CD4-positive, alpha-beta T cell (primary cell): ENCODE measurements around the gene SH3YL1. TPM values are rescaled to one million over a fixed set of nuclear protein-coding genes. Genes with fewer than 3 reads are reported as not detected.

Experiments
- ATAC-seq: fragments of 200-7000 bp; cut with Tn5 transposase; one replicate; pipeline ENCODE4 v1.10.0; 2022; ENCODE audit warnings: mild to moderate bottlenecking; ENCODE audit not compliant: poor library complexity
- CTCF ChIA-PET: fragments of 350-600 bp; sonication (Branson Sonifier 250); formaldehyde crosslinking; loops from one replicate; lab custom pipeline; 2021; ENCODE audit warnings: antibody characterized with exemption, inconsistent platforms; lab: Charles Lee
- POLR2A ChIA-PET: fragments of 350-600 bp; sonication (Branson Sonifier 250); formaldehyde crosslinking; loops from one replicate; lab custom pipeline; 2021; ENCODE audit warnings: antibody characterized with exemption, inconsistent platforms; lab: Charles Lee
- DNase-seq, 14 experiments: peaks; one replicate each; pipeline ENCODE4 v3.0.0-alpha.2; 2013 to 2020; ENCODE audit warnings: mixed read lengths in 2 of 14
- H3K27ac ChIP-seq, 2 donors: one replicate each; pipeline versions ENCODE4 v1.5.1 to v1.7.0; 2013; ENCODE audit warnings: low read length in 2 of 2, low read depth in 1 of 2, mild to moderate bottlenecking in 1 of 2
- H3K27me3 ChIP-seq, 2 experiments: 1 replicate in 1 of 2; 2 replicates in 1 of 2; pipeline versions ENCODE4 v1.6.1 to v1.7.0; 2013; ENCODE audit warnings: low read length in 2 of 2, control low read depth in 1 of 2, mild to moderate bottlenecking in 1 of 2, moderate library complexity in 1 of 2; ENCODE audit not compliant: insufficient read depth in 2 of 2, control insufficient read depth in 1 of 2
- H3K36me3 ChIP-seq: one replicate; pipeline ENCODE4 v1.6.1; 2013; ENCODE audit warnings: low read length, control low read depth; ENCODE audit not compliant: insufficient read depth
- H3K4me1 ChIP-seq: one replicate; pipeline ENCODE4 v1.6.1; 2013; ENCODE audit warnings: low read length, control low read depth; ENCODE audit not compliant: insufficient read depth
- H3K4me3 ChIP-seq: one replicate; pipeline ENCODE4 v1.5.1; 2013; ENCODE audit warnings: mild to moderate bottlenecking, low read length, moderate library complexity
- H3K9me3 ChIP-seq, 2 experiments: 1 replicate in 1 of 2; 2 replicates in 1 of 2; pipeline versions ENCODE4 v1.6.1 to v1.7.0; 2013; ENCODE audit warnings: low read length in 2 of 2, mild to moderate bottlenecking in 2 of 2, control low read depth in 1 of 2, moderate library complexity in 1 of 2; ENCODE audit not compliant: control insufficient read depth in 1 of 2, insufficient read depth in 1 of 2
- H3K27ac Mint-ChIP-seq: one replicate; pipeline ENCODE4 v1.8.0; 2020; ENCODE audit warnings: mixed read lengths
- H3K27me3 Mint-ChIP-seq: one replicate; pipeline ENCODE4 v1.8.0; 2021; ENCODE audit warnings: mixed read lengths
- H3K36me3 Mint-ChIP-seq: one replicate; pipeline ENCODE4 v1.8.0; 2021; ENCODE audit warnings: low read depth, mixed read lengths
- H3K4me1 Mint-ChIP-seq: one replicate; pipeline ENCODE4 v1.8.0; 2021; ENCODE audit warnings: low read depth, mixed read lengths
- H3K4me3 Mint-ChIP-seq: one replicate; pipeline ENCODE4 v1.8.0; 2020; ENCODE audit warnings: mild to moderate bottlenecking, mixed read lengths
- H3K9me3 Mint-ChIP-seq: one replicate; pipeline ENCODE4 v1.8.0; 2020; ENCODE audit warnings: mixed read lengths
- intact Hi-C, 2 experiments: fragments of 100-400 bp; cut with DNase I in 1 of 2; cut with micrococcal nuclease in 1 of 2; formaldehyde crosslinking; loops; one replicate each; pipeline versions ENCODE4 v1.15.1 to v1.9.0; 2023 to 2025; cut with DNase I, micrococcal nuclease
- total RNA-seq, 174 experiments: library from RNA in 2 of 174; stranded (reverse) in 2 of 174; gene quantifications; one replicate each; pipeline ENCODE4 v1.2.3 and lab custom pipeline; 2021 to 2026
- TF ChIP-seq, protein P1 (sequence below): fragments of 200-600 bp; IDR thresholded peaks from one replicate; pipeline ENCODE4 v1.8.0; 2022; ENCODE audit warnings: antibody characterized with exemption, mild to moderate bottlenecking

SH3YL1 gene
- total RNA-seq, 2 experiments from 2014 or later: 59.7 to 61.9 TPM

DNA sequence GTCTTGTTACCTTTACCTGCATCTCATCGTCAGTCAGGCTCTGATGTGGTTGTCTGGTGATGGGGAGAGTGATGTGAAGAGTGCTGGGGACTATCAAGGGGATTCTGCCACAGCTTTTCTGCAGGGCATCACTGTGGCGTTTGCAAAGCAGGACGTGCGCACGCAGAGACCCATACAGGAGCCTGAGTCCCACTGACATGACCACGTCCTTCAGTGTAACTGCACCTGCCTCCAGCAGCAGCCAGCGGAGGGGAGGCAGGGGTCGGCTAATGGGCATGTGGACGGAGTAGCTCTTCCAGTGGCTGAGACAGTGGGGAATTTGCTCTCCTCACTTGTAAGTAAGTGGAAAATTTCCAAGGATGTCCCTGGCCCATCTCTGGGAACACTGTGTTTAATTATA, 17.5 kb upstream of the SH3YL1 start:
- DNase-seq (no peak), ATAC-seq (no peak)
- Mint-ChIP-seq H3K9me3 (no peaks in the 10 kb centered on the region), H3K4me1 (peaks cover 8% of the 10 kb centered on the region), H3K4me3 (no peak overlapping the region), H3K36me3 (peaks cover 62% of the 10 kb centered on the region), H3K27ac (no peak overlapping the region), H3K27me3 (peaks cover 12% of the 10 kb centered on the region)
- Histone ChIP-seq H3K27me3 (peaks cover 5 to 7% of the 10 kb centered on the region in 2 experiments), H3K27ac (no peak overlapping the region), H3K36me3 (peaks cover 47% of the 10 kb centered on the region), H3K4me1 (no peaks in the 10 kb centered on the region), H3K4me3 (no peak overlapping the region), H3K9me3 (no peaks in the 10 kb centered on the region)
- intact Hi-C loops: no loop called here
- ChIA-PET CTCF (no interaction called here), POLR2A (no interaction called here)
- TF ChIP-seq, protein P1, sequence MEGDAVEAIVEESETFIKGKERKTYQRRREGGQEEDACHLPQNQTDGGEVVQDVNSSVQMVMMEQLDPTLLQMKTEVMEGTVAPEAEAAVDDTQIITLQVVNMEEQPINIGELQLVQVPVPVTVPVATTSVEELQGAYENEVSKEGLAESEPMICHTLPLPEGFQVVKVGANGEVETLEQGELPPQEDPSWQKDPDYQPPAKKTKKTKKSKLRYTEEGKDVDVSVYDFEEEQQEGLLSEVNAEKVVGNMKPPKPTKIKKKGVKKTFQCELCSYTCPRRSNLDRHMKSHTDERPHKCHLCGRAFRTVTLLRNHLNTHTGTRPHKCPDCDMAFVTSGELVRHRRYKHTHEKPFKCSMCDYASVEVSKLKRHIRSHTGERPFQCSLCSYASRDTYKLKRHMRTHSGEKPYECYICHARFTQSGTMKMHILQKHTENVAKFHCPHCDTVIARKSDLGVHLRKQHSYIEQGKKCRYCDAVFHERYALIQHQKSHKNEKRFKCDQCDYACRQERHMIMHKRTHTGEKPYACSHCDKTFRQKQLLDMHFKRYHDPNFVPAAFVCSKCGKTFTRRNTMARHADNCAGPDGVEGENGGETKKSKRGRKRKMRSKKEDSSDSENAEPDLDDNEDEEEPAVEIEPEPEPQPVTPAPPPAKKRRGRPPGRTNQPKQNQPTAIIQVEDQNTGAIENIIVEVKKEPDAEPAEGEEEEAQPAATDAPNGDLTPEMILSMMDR: no peak

DNA sequence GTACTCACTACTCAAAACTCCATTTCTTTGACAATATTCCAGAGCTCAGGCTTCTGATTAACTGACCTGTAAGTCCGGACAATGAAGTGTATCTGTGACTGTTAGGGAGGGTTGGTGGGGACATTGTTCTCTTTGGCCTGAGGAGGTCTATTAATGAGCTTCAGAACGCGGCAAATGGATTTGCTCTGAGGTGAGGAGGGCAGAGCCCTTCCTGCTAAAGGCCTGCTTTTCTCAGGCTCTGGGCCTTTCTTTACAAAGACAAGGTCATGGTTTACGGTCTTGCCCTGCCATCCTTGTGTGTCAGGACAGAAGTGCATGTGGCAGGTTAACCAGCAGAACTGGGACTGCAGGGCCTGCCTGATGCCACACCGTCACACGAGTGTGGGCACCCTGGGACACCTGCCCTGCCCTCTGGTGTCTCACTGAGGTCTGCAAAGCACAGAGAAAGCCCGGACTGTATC, 16.8 kb upstream of the SH3YL1 start:
- DNase-seq (no peak), ATAC-seq (no peak)
- Mint-ChIP-seq H3K36me3 (peaks cover 69% of the 10 kb centered on the region), H3K9me3 (no peaks in the 10 kb centered on the region), H3K4me3 (no peak overlapping the region), H3K27ac (no peak overlapping the region), H3K4me1 (peaks cover 3% of the 10 kb centered on the region), H3K27me3 (peaks cover 5% of the 10 kb centered on the region)
- no peaks in the 10 kb centered on the region for H3K4me1 ChIP-seq
- ChIA-PET CTCF (no interaction called here), POLR2A (no interaction called here)
- peaks cover 4 to 5% of the 10 kb centered on the region in 2 experiments for H3K27me3 ChIP-seq
- H3K36me3 ChIP-seq: peaks cover 53% of the 10 kb centered on the region
- H3K9me3 ChIP-seq: no peaks in the 10 kb centered on the region
- H3K27ac ChIP-seq: no peak overlapping the region
- intact Hi-C loops: no loop called here
- H3K4me3 ChIP-seq: no peak overlapping the region
- TF ChIP-seq, protein P1: no peak

DNA sequence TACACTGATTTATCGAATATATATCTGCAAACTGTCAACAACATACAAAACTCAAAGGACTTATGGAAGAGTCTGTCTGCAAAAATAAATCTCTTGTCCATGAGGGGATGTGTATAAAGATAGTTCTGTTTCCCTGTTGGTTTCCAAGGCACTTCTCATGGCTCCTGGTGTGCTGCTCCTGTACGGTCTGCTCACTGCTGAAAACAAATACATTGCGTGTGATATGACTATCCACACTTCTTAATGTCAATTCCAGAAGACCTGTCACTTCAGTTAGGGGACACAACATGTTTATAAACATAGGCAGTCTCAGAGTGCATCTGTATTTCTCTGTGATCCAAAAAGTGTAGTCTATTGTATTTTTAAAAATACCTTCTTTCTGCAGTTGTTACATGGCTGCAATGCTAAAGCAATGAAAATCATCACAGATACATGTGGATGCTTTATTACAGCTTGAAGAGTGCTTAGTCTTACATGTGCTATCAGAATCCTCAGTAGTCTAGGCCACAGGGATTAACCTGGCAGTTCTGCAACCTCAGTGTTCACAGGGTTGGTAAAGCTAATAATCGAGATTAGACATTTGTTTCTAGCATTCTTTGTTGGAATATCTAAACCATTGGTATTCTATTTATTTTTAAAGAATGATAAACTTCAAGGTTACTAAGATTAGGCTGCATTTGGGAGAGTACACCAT, 16.3 kb upstream of the SH3YL1 start:
- no peaks in the 10 kb centered on the region for H3K4me1 Mint-ChIP-seq
- H3K27ac Mint-ChIP-seq: no peak overlapping the region
- CTCF ChIA-PET: no interaction called here
- H3K4me3 ChIP-seq: no peak overlapping the region
- intact Hi-C loops: no loop called here
- H3K4me1 ChIP-seq: no peaks in the 10 kb centered on the region
- H3K9me3 Mint-ChIP-seq: no peaks in the 10 kb centered on the region
- TF ChIP-seq, protein P1: no peak
- H3K27me3 Mint-ChIP-seq: no peaks in the 10 kb centered on the region
- no peak overlapping the region for H3K4me3 Mint-ChIP-seq
- DNase-seq (no peak), ATAC-seq (no peak)
- peaks cover 0 to under 1% of the 10 kb centered on the region in 2 experiments for H3K27me3 ChIP-seq
- POLR2A ChIA-PET: no interaction called here
- H3K27ac ChIP-seq: no peak overlapping the region
- H3K36me3 Mint-ChIP-seq: peaks cover 75% of the 10 kb centered on the region
- H3K9me3 ChIP-seq: no peaks in the 10 kb centered on the region
- H3K36me3 ChIP-seq: peaks cover 59% of the 10 kb centered on the region
